NCI-H446 (cell line): ENCODE results near the gene MINDY3.

ENCODE experiments used
- DNase-seq, 2 experiments: peaks; one replicate each; lab custom pipeline; 2025; lab: John Stamatoyannopoulos, UW

The MINDY3 gene

DNA sequence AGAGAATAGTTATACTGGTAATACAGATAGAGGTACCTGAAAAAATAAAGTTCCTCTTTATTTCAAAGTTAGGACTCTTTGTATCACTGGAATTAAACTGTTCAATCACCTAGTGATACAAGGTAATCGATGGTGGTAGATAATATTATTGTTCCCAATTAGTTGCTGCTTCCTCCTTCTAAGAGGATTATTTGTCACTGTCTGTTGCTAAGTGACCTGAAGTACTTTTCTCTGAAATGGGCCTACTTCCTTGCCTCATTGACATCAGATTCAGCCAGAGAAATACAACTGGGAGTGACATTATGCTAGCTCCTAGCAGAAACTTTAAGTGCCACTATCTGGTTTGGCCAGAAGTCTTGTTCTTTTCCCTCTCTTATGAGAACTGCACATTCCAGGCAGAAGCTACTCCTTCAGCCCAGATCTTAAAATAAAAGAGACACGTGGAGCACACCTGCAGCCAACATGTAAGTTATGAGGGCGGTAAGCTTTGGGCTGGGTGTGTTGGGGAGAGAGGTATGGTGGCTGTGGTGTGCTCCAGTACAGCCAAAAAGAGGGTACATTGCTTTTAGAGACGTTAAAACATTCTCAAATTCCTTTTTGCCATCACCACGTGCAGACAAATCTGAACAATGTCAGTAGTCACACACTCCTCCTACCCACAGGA is 54.8 kb downstream of the MINDY3 start:
- no peak for DNase-seq

DNA sequence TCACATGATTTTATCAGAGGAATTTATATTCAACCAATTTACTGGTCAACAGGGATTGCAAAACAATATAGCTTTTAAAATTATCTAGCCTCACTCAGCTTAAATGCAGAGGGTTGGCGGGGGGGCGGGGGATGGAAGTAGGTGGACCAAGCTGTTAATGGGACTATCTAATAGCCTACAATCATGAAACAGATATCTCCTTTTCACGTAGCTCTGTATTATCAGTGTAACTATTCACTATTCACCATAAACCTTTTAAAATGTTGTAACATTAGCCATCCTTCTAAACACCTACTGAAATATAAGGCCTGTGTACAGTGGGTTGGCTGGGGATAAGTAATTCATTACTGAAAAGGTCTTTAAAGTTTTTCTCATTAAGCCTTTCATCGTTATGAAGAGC is 56.2 kb downstream of the MINDY3 start:
- DNase-seq = no peak

DNA sequence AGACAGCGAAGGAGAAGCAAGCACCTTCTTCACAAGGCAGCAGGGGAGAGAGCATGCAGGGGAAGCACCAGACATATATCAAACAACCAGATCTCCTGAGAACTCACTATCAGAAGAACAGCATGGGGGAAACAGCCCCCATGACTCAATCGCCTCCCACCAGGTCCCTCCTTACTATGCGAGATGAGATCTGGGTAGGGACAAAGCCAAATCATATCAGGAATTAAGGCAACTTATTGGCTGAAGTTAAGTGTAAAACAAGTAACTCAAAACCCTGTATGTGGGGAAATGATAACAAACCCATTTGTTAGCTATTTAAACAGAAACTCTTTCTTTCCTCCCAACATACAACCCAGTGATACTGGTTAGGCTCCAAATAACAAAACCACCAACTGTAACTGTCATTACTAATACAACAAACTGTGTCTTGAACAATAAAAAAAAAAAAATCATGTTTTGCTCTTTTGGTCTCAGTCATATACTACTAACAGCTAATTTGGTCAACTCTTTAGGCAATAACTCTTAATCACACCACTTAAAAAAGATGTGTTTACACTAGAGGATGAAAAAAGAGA is 57.8 kb downstream of the MINDY3 start:
- DNase-seq = no peak

DNA sequence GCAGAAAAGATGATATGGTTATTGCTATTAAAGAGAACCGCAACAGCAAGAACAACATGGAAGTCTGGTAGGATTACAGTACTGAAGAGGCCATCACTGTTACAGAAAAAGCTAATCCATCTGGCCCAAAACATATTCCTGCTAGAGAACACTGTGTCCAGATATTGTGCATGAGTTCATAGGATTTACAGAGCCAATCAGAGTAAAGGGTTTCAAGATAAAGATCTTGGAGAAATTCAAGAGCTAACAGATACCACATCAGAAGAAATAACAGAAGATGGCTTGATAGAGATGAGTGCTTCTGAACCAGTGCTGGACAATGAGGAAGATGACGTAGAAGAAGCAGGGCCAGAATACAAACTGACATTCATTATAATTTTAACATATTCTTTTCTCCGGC is 58.7 kb downstream of the MINDY3 start:
- DNase-seq = no peak

DNA sequence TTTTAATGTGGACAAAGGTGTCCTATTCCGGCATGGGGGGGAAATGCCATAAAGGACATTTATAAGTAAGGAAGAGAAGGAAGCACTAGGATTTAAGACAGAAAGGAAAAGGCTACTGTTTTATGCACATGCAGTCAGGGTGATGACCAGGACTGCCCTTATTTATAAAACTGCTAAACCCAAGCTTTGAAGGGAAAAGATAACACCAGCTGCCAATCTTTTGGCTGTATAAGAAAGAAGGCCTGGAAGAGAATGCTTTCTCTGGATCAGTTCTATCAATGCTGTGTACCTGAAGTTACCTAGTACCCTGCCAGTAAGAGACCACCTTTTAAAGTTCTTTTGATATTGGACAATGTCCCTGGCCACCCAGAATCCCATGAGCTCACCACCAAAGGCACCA is 59.2 kb downstream of the MINDY3 start:
- no peak for DNase-seq

DNA sequence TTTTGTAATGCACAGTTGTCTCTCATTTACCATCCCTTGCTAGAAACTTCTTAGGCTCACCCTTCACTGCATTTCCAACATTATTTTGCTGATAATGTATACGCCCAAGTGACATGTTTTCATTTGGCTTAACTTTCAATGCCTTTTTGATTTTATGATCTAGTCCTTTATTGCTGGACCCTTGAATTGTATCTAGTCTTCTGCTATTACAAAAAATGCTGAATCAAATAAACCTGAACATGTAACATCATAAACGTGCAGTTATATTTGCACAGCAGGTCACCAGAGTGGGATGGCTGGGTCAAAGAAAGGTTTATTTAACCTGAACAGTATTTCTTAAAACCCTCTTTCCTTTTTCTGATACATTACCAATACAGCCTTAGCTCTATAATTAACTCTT is 63.0 kb downstream of the MINDY3 start:
- DNase-seq = no peak

DNA sequence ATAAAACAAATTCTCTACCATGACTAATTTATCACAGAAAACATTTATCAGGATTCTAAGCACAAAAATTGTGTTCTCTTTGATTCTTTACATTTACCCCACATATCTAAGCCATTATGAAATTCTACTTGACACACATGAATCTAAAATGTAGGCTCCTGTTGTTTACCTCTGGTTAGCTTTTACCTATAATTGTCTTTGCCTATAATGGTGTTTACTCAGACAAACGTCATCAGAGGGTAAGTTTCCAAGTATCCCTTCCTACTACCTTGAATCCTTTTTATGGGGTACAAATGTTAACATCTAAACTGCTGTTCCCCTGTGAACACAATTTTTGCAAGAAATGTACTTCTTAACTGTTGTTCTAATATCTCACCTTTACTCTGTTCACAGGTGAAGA is 63.5 kb downstream of the MINDY3 start:
- no peak for DNase-seq

DNA sequence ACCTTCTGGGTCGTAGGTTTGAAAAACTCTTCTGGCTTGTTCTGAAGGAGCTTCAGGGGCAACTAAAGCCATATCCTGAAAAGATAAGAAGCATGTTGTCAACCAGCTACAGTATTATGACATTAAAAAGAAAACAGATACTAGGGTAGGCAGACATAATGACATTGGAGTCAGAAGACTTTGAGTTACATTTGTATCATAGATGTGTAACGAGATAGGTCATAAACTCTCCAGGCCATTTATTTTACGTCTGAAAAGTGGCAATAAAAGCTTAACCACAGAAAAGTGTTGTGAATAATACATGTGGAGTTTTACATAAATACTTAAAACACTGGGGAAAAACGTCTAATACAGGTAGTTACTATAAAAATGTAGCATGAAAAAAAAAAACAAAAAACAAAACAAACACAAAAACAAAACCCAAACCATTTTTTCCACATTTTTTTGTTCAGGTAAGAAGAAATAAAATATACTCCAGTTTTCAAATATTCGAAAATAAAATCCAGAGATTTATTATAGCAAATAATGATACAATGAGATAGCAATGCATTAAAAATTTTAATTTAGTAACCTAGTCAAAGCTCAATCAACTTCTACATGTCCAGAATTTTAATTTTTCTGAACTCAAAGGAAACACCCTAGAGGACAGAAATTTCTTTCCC is 64.1 kb downstream of the MINDY3 start:
- DNase-seq = no peak

DNA sequence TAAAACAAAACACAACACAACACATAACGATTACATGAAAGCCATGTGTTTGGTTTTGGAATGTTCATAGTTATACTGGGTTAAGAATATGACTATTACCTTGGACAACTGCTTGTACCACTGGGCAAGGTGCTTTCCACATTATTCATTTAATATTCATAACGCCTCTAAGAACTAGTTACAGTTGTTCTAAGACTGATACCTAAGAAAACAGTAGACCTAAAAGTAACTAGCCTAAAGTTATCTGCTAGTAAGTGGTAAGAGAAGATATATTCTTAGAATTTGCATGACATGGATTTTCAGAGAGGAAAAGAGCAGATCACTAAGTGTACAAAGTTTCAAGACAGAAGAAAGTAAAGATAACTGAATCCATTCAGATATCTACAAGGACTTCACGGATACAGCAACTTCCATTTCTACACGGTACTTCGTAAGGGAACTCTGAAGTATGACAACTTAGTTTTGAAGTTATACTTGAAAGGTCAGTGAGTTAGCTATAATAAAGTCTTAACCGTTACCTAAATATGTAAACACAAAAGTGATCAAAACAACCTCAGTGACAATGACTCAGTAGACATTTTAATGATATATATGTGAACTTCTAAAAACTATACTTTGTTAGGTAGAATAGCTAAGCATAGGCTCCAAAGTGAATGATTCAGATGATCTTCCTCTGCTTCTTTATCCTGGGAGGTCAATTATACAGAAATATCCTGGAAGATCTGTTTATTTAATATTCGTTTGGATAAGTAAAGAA is 65.1 kb downstream of the MINDY3 start:
- DNase-seq = no peak

DNA sequence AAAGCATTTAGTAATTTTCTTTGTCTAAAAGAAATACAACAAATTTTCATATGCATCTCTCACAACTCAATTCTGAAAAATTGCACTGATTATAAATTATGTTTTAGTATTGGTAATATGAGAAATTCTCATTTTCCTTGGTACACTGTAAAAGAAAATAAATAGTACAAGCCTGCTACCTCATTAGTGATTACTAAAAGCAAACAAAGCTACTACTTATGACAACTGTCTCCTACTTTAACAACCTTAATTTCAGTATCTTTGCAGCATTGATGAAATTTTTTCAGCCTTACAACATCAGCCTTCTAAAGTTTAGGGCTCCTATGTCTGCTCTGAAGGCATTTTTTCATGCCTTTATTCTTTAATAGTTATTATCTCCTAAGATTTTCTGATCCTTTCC is 65.7 kb downstream of the MINDY3 start:
- no peak for DNase-seq

DNA sequence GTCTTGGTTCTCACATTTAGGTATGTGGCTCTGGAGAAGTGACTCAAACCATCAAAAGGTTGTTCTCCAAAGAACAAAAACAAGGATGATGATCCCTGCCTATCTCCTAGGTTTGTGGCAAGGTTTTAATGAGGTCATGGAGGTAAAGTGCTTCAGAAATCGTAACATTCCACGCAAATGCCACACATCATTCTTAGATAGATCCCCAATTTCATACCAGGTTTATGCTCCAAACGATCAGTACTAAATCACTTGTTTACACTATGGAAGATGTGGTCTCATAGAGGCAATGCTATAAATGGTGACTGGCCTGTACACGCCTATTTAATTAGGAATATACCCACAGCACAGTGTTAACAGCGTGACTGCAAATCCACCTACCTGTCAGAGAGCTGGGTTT is 66.6 kb downstream of the MINDY3 start:
- no peak for DNase-seq

DNA sequence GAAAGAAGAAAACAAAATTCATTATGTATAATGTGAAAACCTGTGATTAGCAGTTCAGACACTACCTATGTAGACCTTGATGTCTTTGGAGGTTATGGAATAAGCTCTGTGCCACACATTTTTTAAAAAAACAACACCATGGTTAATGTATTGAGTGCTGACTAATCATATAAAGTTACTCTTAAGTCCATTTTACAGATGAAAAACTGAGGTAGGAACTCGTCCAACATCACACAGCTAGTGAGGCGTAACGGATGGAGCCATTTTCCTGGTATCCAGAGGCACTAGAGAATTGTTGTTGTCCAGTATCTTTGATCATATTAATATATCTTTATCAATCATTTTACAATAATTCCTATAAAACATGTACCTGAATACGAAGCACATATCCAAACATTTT is 67.5 kb downstream of the MINDY3 start:
- no peak for DNase-seq

DNA sequence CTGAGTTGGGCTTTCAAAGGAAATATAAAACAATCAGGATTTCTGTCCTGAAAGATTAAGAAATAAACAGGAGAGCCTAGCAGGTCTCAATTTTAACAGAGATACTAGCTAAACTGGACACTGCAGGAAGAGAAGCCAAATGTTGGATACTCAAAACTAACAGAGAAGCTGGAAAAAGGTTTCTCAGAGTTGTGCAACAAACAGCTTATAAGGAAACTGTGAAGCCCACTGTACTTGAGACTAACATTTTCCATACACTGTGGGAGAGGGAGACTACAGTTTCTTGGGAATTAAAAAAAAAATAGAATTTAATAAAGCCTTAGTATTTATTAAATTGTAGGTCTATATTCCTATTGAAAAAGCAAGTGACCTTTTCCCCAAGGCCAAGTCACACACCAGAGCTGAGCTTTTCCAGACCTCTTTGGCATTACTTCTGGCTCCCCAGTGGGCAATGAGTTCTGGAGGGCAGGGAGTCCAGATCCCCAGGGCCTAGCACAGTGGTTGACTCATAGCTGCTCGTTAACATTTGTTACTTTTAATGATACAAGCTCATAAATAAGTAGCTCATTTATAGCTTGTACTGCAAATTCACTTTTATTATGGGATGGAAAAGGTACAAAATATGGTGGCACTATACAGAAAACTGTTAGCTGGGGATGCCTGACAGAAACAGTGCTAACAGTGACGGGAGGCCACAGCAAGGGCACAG is 68.3 kb downstream of the MINDY3 start:
- no peak for DNase-seq

DNA sequence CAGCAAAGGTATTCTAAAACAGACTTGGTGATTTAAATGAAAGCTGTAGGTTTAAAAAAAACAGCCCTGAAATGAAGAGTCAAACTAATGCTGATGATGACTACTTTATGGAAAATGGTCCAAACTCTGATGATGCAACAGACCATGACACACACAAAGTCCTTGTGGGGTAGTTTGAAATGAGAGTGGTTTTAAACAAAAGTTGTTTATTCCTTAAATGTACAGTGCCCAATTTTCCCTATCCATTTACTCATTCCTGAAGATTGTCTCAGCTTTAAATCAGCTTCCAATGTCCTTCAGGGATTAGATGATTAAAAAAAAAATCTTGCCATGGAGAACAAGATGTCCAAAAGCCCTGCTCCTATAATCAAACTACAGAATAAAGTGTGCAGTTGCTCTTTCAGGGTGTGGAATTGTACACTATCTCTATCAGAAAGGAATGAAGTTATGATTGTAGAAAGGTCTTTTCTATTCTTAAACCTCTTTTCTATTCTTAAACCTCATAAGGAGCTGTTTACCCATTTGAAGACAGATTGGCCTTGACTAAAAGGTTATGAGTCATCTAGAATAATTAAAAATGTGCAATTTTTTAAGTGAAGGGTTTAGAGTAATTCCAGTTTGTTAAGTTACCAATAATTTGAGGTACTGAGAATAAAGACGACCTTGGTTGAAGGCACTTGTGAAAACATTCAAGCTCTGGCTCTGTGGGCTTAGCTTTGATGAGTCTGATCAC is 70.3 kb downstream of the MINDY3 start:
- DNase-seq = no peak

DNA sequence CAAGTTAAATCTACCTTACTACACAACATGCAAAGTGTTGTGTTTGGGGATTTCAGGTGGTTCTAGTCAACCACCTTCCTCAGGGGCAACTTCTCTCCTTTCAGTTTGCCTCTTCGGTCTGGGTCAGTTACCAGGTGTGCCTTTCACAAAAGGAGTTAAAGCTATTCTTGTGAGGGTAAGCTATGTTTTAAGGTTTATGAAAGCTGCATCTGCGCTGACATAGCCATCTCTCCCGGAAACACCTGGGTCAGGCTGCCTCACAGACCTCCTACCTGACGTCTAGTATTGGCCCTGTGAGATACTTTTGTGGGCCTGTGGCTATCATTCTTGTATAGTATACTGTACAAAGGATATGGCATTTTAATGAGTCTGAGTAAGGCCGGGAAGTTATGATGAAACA is 72.9 kb downstream of the MINDY3 start:
- no peak for DNase-seq

DNA sequence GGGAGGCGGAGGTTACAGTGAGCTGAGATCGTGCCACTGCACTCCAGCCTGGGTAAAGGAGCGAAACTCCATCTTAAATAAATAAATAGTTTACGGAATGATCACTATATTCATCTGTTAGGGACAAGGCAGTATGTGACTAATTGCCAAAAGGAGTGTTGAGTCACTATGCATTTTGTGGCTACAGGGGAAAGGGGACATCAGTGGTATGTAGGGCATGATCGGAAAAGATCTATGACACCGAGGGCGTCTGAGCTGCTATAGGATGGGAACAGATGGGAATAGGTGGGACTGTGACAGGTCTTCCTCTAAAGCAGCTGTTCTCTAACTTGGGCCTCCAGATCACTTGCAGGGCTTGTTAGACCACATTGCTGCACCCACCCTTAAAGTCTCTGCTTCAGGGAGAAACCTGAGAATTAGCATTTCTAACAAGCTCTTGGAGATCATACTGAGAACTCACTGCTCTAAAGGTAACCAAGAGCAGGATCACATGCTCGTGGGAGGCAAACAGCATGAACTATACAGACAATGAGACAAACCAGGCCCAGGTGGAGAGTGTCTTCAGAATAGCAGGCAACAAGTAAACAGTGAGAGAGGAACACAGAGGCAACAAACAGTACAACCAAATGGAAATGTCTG is 75.5 kb downstream of the MINDY3 start:
- no peak for DNase-seq

DNA sequence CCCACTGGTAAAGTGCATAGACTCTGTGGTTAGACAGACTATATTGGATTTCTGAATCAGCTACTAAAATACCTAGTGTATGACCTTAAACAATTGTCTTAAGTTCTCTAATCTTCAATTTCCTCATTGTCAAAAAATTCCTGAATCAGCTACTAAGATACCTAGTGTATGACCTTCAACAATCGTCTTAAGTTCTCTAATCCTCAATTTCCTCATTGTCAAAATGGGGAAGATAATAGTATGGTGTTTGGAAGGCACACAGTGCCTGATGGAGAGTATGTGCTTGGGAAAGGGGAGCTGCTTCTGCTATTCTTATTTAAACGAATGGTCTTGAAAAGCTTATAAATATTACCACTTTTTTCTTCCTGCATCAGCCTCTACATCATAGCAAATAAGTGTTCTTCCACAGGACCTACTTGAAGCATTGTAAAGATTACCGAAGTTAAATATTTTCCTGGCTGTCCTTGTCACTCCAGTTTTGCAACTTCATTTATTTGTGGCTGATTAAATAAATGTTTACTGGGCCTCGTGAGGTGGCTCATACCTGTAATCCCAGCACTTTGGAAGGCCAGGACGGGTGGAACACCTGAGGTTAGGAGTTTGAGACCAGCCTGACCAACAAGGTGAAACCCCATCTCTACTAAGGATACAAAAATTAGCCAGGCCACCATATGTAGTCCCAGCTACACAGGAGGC is 76.2 kb downstream of the MINDY3 start:
- DNase-seq = no peak

DNA sequence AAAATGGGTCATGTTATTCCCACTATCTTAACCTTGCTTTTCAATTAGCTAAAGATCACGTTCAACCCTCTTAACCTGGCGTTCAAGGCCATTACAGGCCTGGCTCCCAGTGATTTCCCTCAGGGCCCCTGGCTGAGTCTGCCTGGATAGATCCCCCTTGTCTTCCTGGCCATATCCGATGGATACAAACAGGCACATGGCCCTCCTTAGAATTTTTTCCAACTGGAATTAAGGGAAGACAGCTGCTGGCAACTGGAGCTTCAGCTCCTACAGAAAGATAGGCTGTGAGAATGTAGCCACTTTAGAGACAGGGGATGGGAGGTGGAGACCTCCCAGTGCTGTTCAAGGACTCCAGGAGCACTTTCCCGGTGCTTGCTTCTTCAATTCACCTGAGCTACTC is 77.5 kb downstream of the MINDY3 start:
- no peak for DNase-seq

DNA sequence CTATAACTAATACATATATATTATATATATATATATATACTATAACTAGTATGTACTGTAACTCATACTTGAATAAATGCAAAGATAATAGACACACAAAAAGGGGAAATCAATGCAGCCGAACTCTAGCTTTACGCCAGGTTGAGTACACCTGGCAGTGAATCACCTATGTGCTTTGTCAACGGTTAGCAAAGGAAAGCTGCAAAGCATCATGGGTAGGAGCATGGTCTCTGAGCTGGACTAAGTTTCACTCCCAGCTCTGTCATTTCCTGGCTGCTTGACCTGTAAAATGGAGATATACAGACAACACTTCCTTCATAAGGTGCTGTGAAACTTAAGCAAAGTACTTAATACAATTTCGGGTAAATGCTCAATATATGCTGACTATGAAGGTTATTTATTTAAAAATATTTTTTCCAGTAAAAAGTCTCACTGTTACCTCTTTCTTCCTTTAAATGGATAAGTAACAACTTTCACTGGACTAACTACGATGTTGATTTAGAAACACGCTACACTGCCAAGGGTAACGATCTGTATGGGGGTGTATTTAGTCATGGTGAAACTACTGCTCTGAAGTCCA is 78.8 kb downstream of the MINDY3 start:
- no peak for DNase-seq
